IPS-18c (cell line): ENCODE data around the gene CLASRP.

Experiments used
- H3K4me3 ChIP-seq: 2 replicates; pipeline ENCODE4 v1.7.0; 2013; ENCODE audit warnings: low read depth, mild to moderate bottlenecking, low read length, moderate library complexity; ENCODE audit not compliant: insufficient read depth
- H3K9me3 ChIP-seq: one replicate; pipeline ENCODE4 v1.6.1; 2013; ENCODE audit warnings: mild to moderate bottlenecking, low read length, moderate library complexity; ENCODE audit not compliant: control insufficient read depth, insufficient read depth

Gene CLASRP

GRCh38 chr19:45071969-45072790, 33.3 kb downstream of the CLASRP start:
- H3K9me3 ChIP-seq, result no peaks in the 10 kb centered on the region

GRCh38 chr19:45074744-45075300, 36.0 kb downstream of the CLASRP start:
- Histone ChIP-seq H3K9me3 (no peaks in the 10 kb centered on the region), H3K4me3 (peak overlapping the region; percentile 43; the same call in 1 of the 2 replicates)

More at GRCh38 chr19:45071969-45072790, 33.3 kb downstream of the CLASRP start:
- no peak overlapping the region for H3K4me3 ChIP-seq

- Histone ChIP-seq H3K4me3 (peak overlapping the region; percentile 91), H3K9me3 (no peaks in the 10 kb centered on the region)
Observed at GRCh38 chr19:45075301-45076028, 36.6 kb downstream of the CLASRP start.

GRCh38 chr19:45076029-45076850, 37.4 kb downstream of the CLASRP start, which contains the start of gene ZNF296:
Gene ZNF296, minus strand, starts transcription at chr19:45076478. Its CDS starts 105 bp downstream, at chr19:45076373.
- peak within 1 kb of the TSS; percentile 91 for H3K4me3 ChIP-seq
- no peaks in the 10 kb centered on the region for H3K9me3 ChIP-seq

GRCh38 chr19:45076851-45077730, 38.2 kb downstream of the CLASRP start:
- Histone ChIP-seq H3K9me3 (no peaks in the 10 kb centered on the region), H3K4me3 (peak overlapping the region; percentile 91; the same call in 1 of the 2 replicates)

GRCh38 chr19:45078390-45079062, 39.7 kb downstream of the CLASRP start:
- no peaks in the 10 kb centered on the region for H3K9me3 ChIP-seq
- peak overlapping the region; percentile 98 for H3K4me3 ChIP-seq

GRCh38 chr19:45079063-45079910, 40.4 kb downstream of the CLASRP start, which contains the start of gene GEMIN7:
Gene GEMIN7, plus strand, starts transcription at chr19:45079260. Its CDS starts 10,855 bp downstream, at chr19:45090115.
- no peaks in the 10 kb centered on the region for H3K9me3 ChIP-seq
- peak within 1 kb of the TSS; percentile 98 for H3K4me3 ChIP-seq

- Histone ChIP-seq H3K4me3 (peak overlapping the region; percentile 98), H3K9me3 (no peaks in the 10 kb centered on the region)
Observed at GRCh38 chr19:45079911-45080370, 41.1 kb downstream of the CLASRP start.

- Histone ChIP-seq H3K4me3 (no peak overlapping the region), H3K9me3 (no peaks in the 10 kb centered on the region)
Observed at GRCh38 chr19:45082170-45082569, 43.3 kb downstream of the CLASRP start.

GRCh38 chr19:45086480-45086879, 47.6 kb downstream of the CLASRP start:
- H3K4me3 ChIP-seq, result no peak overlapping the region
- no peaks in the 10 kb centered on the region for H3K9me3 ChIP-seq

- no peak overlapping the region for H3K4me3 ChIP-seq
- no peaks in the 10 kb centered on the region for H3K9me3 ChIP-seq
Observed at GRCh38 chr19:45087531-45087930, 48.7 kb downstream of the CLASRP start.

- peaks cover 2% of the 10 kb centered on the region for H3K9me3 ChIP-seq
Observed at GRCh38 chr19:45090034-45090433, 51.2 kb downstream of the CLASRP start.

GRCh38 chr19:45090606-45091005, 51.8 kb downstream of the CLASRP start:
- Histone ChIP-seq H3K4me3 (no peak overlapping the region; the same call in 1 of the 2 replicates), H3K9me3 (peaks cover 2% of the 10 kb centered on the region)

More at GRCh38 chr19:45090034-45090433, 51.2 kb downstream of the CLASRP start:
- H3K4me3 ChIP-seq, result no peak overlapping the region

GRCh38 chr19:45091031-45091923, 52.4 kb downstream of the CLASRP start:
- Histone ChIP-seq H3K4me3 (peak overlapping the region; percentile 45; the same call in 1 of the 2 replicates), H3K9me3 (peaks cover 2% of the 10 kb centered on the region)
